HCT116 (cell line): ENCODE measurements around the gene MYCBP2. TPM values are rescaled to one million over a fixed set of nuclear protein-coding genes. Genes with fewer than 3 reads are reported as not detected.

Experiments
- ATAC-seq: fragments of 200-7000 bp; cut with Tn5 transposase; 2 replicates; pipeline ENCODE4 v1.9.1; 2020; ENCODE audit warnings: mild to moderate bottlenecking, moderate library complexity
- BruUV-seq: library from RNA; stranded (reverse); fragments of 400-500 nt; replicated peaks from 2 replicates; lab custom pipeline; 2021; lab: Mats Ljungman, UMichigan
- CTCF ChIA-PET: fragments of 300-600 bp; sonication (Branson Sonifier 250); formaldehyde crosslinking; loops from one replicate; lab custom pipeline; 2021; ENCODE audit warnings: antibody characterized with exemption; lab: Charles Lee
- POLR2A ChIA-PET: fragments of 300-600, 350-600 bp; sonication (Branson Sonifier 250); formaldehyde crosslinking; loops from one replicate; lab custom pipeline; 2021; ENCODE audit warnings: antibody characterized with exemption; lab: Charles Lee
- RAD21 ChIA-PET, 2 experiments: fragments of 300-600 bp; sonication (Branson Sonifier 250); formaldehyde crosslinking; loops; one replicate each; lab custom pipeline; 2023; ENCODE audit warnings: low total read pairs in 2 of 2; ENCODE audit not compliant: uncharacterized antibody in 2 of 2, unreplicated experiment in 2 of 2, low non-redundant PET in 1 of 2; lab: Charles Lee
- DNase-seq: peaks from one replicate; pipeline ENCODE4 v3.0.0-alpha.2; 2010; ENCODE audit warnings: low read depth, low spot score
- H2AFZ ChIP-seq: fragments of 200-600 bp; shearing (Covaris generic), sonication (generic); 2 replicates; pipeline ENCODE4 v1.6.1; 2017; ENCODE audit warnings: low read depth, mixed run types, mixed read lengths, antibody characterized with exemption, low read length; ENCODE audit not compliant: poor library complexity, severe bottlenecking
- H3K27ac ChIP-seq: 2 replicates; pipeline ENCODE4 v1.5.1; 2012; ENCODE audit warnings: low read depth, low read length
- H3K27me3 ChIP-seq: fragments of 200-600 bp; sonication (generic); 2 replicates; pipeline ENCODE4 v1.6.1; 2016; ENCODE audit warnings: mixed run types, low read length, mixed read lengths; ENCODE audit not compliant: insufficient read depth
- H3K36me3 ChIP-seq, 2 experiments: fragments of 200-500 bp in 1 of 2; fragments of 200-600 bp in 1 of 2; sonication (Bioruptor generic) in 1 of 2; sonication (generic) in 1 of 2; 2 replicates each; pipeline versions ENCODE4 v1.5.1 to v1.6.1; 2014 to 2016; ENCODE audit warnings: low read length in 2 of 2, inconsistent platforms in 1 of 2, mixed read lengths in 1 of 2, mixed run types in 1 of 2; ENCODE audit not compliant: insufficient read depth in 2 of 2, control insufficient read depth in 1 of 2
- H3K4me1 ChIP-seq, 2 experiments: fragments of 200-600 bp in 1 of 2; sonication (generic) in 1 of 2; 2 replicates each; pipeline versions ENCODE4 v1.5.1 to v1.6.1; 2012 to 2017; ENCODE audit warnings: low read length in 2 of 2, inconsistent platforms in 1 of 2, mild to moderate bottlenecking in 1 of 2, mixed read lengths in 1 of 2, mixed run types in 1 of 2, moderate library complexity in 1 of 2; ENCODE audit not compliant: insufficient read depth in 2 of 2, control insufficient read depth in 1 of 2
- H3K4me2 ChIP-seq: fragments of 200-600 bp; sonication (generic); 2 replicates; pipeline ENCODE4 v1.6.1; 2017; ENCODE audit warnings: mixed run types, low read length, mixed read lengths
- H3K4me3 ChIP-seq, 2 experiments: fragments of 200-600 bp in 1 of 2; sonication (generic) in 1 of 2; replicated peaks in 1 of 2; 2 replicates each; pipeline ENCODE4 v1.5.1; 2011 to 2016; ENCODE audit warnings: low read length in 2 of 2, control low read depth in 1 of 2, low read depth in 1 of 2, mild to moderate bottlenecking in 1 of 2, mixed read lengths in 1 of 2, mixed run types in 1 of 2
- H3K79me2 ChIP-seq: fragments of 200-600 bp; sonication (generic); 2 replicates; pipeline ENCODE4 v1.6.1; 2017; ENCODE audit warnings: mild to moderate bottlenecking, mixed run types, low read length, moderate library complexity, mixed read lengths; ENCODE audit not compliant: insufficient read depth
- H3K9ac ChIP-seq: fragments of 200-600 bp; sonication (generic); 2 replicates; pipeline ENCODE4 v1.6.1; 2016; ENCODE audit warnings: low read length, mixed read lengths
- H3K9me2 ChIP-seq: fragments of 200-600 bp; sonication (generic), shearing (Covaris generic); 2 replicates; pipeline ENCODE4 v1.6.1; 2017; ENCODE audit warnings: mixed run types, mild to moderate bottlenecking, moderate library complexity; ENCODE audit not compliant: insufficient read depth
- H3K9me3 ChIP-seq, 2 experiments: fragments of 200-500 bp in 1 of 2; fragments of 200-600 bp in 1 of 2; sonication (Bioruptor generic) in 1 of 2; sonication (generic) in 1 of 2; 2 replicates each; pipeline ENCODE4 v1.6.1; 2014 to 2017; ENCODE audit warnings: low read length in 2 of 2, mixed read lengths in 2 of 2, inconsistent platforms in 1 of 2, low read depth in 1 of 2, mild to moderate bottlenecking in 1 of 2, mixed run types in 1 of 2, moderate library complexity in 1 of 2; ENCODE audit not compliant: control insufficient read depth in 1 of 2, insufficient read depth in 1 of 2
- H4K20me1 ChIP-seq: fragments of 200-600 bp; sonication (generic), shearing (Covaris generic); 2 replicates; pipeline ENCODE4 v1.6.1; 2017; ENCODE audit warnings: mixed run types, mild to moderate bottlenecking, moderate library complexity; ENCODE audit not compliant: insufficient read depth
- ATF3 ChIP-seq: IDR thresholded peaks from 2 replicates; pipeline ENCODE4 v1.6.1; 2012
- CTCF ChIP-seq, 3 experiments: fragments of 200-600 bp in 1 of 3; sonication (generic) in 1 of 3; IDR thresholded peaks in 2 of 3; conservative IDR thresholded peaks in 1 of 3; 2 replicates each; pipeline ENCODE4 v1.5.1; 2012 to 2017; ENCODE audit warnings: low read depth in 2 of 3, low read length in 2 of 3, antibody characterized with exemption in 1 of 3, borderline replicate concordance in 1 of 3, control low read depth in 1 of 3, mild to moderate bottlenecking in 1 of 3, mixed read lengths in 1 of 3, mixed run types in 1 of 3, moderate library complexity in 1 of 3; ENCODE audit not compliant: insufficient read depth in 1 of 3
- POLR2A ChIP-seq: IDR thresholded peaks from 2 replicates; pipeline ENCODE4 v1.7.0; 2011; ENCODE audit warnings: borderline replicate concordance; ENCODE audit not compliant: insufficient read depth, insufficient read length; ENCODE audit errors: extremely low read depth
- intact Hi-C: fragments of 100-400 bp; cut with micrococcal nuclease; formaldehyde crosslinking; loops from 2 replicates; pipeline ENCODE4 v1.10.0; 2022
- total RNA-seq: library from RNA; stranded (reverse); gene quantifications from one replicate; pipeline ENCODE4 v1.2.1, GENCODE V29; 2021; ENCODE audit not compliant: unreplicated experiment

MYCBP2 gene
- total RNA-seq, 1 experiment from 2014 or later, result 48.5 TPM

- CTCF ChIA-PET, result no interaction called here
These were observed 52.8 kb downstream of the MYCBP2 start for GRCh38 chr13:77274126-77274525.

More at GRCh38 chr13:77274126-77274525, 52.8 kb downstream of the MYCBP2 start:
- Histone ChIP-seq H3K4me1 (no peaks in the 10 kb centered on the region), H3K9me3 (no peaks in the 10 kb centered on the region), H3K27ac (no peak overlapping the region), H3K79me2 (no peaks in the 10 kb centered on the region), H3K36me3 (peaks cover 5 to 6% of the 10 kb centered on the region in 2 experiments; a peak in 1 of 4 replicates), H2AFZ (no peak overlapping the region), H3K9me2 (no peaks in the 10 kb centered on the region), H3K9ac (no peak overlapping the region), H3K27me3 (no peaks in the 10 kb centered on the region), H3K4me2 (no peak overlapping the region), H3K4me3 (no peak overlapping the region), H4K20me1 (no peaks in the 10 kb centered on the region)
- TF ChIP-seq ATF3, result no peak
- TF ChIP-seq CTCF (IDR thresholded peaks at IDR 0.05 in 2 of 3, conservative IDR thresholded peaks at IDR 0.05 in 1 of 3; ENCODE audit: borderline replicate concordance in 1 of 3, insufficient read depth in 1 of 3, low read depth in 2 of 3, low read length in 2 of 3), result peak in 1 of 3 experiments; percentile 3; a peak in 1 of 6 replicates
- TF ChIP-seq POLR2A, result no peak
- no TSS peak for BruUV-seq
- intact Hi-C loops, result no loop called here
- POLR2A ChIA-PET, result no interaction called here
- ATAC-seq, result no peak
- RAD21 ChIA-PET, result no interaction called here
- no peak for DNase-seq
